Left renal pelvis (tissue), 4 donors: ENCODE data around the gene ZXDC. TPM values are rescaled to one million over a fixed set of nuclear protein-coding genes. Genes with fewer than 3 reads are reported as not detected.
A peak's percentile ranks its signal among the peaks of the same experiment; 100 is the strongest.

Experiments used
- DNase-seq, 4 donors: peaks; one replicate each; pipeline ENCODE4 v3.0.0-alpha.2; 2013; ENCODE audit warnings: low read depth in 4 of 4, low spot score in 3 of 4
- polyA plus RNA-seq, 4 donors: library from polyadenylated mRNA; unstranded; fragments of 120-200 nt; gene quantifications; one replicate each; pipeline ENCODE4 v1.2.1, GENCODE V29; 2013; ENCODE audit not compliant: insufficient read length in 4 of 4

ZXDC gene
- polyA plus RNA-seq, 4 donors: 26.4 to 42.6 (median 30.5) TPM

DNA sequence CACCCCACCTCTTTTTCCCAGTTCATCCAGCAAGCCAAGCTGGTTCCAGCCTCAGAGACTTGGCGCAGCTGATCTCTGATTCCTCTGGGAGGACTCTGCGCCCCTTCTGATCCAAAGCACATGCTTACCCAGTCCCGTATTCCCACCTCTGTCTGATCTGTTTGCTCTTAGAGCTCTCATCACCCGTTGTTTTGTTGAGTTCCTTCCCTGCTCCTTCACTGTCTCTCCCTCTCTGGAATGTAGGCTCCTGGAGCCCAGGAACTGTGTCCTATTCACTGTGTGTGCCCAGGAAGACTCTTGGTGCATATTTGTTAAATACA is 1.3 kb upstream of the ZXDC start:
- DNase-seq: no peak

- peak in 3 of 4 donors; percentile 24 to 48 (median 33) for DNase-seq
These were observed 722 bp upstream of the ZXDC start for GRCh38 chr3:126476166-126477060.

GRCh38 chr3:126474498-126475412 is 936 bp downstream of the ZXDC start:
- peak in 3 of 4 donors; percentile 14 to 35 (median 17) for DNase-seq

GRCh38 chr3:126473292-126474168 is 2.2 kb downstream of the ZXDC start:
- no peak for DNase-seq

DNA sequence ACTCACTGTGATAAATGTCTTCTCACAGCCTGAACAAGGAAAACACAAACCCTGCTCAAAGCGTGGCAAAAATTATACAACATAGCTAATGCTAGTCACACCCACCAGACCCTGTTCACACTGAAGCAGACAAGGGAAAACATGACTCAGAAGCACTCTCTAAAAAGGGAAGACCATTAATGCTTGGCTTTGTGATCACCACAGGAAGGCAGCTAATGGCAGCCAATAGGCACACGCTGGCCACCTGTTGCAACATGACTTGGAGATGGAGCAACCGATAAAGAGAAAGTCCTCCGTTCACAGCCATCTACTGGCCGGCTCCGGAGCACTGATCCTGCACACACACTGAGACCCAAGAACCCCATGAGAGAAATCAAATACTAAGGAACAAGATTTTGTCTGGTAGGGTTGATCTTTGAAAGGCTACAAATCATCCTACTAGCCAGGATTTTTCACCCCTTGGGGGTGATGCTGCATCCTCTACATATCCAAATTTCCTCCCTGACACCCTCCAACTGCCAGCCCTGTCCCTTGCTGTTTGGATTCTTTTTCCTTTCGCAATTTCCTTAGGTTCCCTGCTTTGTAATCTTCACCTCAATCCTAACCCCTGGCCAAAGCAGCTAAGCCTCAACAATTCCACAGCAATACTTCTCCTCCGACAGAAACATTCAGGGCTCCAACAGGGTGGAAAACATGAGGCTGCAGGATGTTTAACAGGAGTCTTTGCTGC is 3.2 kb downstream of the ZXDC start:
- DNase-seq: no peak

DNA sequence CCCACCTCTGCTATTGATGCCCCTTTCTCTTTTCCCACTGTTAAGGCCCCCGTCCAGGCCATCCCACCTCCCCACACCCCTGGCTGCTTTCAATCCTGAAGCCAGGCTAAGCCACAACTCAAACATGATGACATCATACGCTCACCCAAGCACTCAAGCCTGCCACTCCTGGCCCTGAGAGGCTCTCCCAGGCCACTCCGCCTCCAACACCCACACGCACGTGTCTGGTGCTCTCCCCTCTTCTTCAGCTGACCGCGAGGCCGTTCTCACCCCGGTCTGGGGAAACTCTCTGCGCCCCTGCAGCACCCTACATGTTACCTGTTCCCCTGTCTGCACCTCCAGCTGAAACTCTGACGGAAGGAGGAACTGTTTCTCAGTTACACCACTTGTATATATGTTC is 6.2 kb downstream of the ZXDC start:
- DNase-seq: no peak

DNA sequence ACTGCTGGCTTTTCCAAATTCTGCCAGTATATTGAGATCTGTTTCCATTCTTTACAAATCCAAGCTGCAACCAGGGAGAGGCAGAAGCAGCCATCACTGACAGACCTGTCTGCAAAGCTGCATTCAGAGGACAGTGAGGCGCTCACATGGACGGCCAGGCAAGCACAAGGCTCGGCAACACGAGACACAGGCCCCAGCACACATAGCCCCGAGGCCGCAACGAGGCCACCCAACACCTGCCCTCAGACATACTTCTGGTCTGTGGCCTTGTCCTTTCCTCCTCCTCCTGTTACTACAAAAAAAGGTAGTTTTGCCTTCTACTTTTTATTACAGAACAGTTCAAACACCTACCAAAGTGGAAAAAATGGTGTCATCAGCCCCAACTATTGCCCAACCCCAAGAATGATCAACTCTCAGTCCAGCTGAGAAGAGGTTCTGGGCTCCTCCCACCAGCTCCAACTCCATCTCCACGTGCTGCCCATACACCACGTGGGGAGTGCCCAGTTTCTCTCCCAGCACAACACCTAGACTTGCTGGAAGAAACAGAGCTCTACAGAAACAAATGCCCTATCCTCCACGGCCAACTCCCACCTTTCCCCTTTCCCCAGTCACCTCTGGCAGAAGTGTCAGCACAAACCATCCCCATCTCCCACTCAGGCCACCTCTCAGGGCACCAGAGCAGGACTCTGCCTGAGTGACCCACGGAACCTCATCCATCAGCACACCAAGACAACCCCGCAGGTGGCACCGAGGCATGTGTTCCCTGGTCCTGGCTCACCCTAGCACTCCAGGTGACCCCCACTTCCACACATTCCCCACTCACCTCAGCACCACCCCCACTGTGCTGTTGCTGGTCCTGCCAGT is 7.4 kb downstream of the ZXDC start:
- DNase-seq: no peak

GRCh38 chr3:126467611-126467955 is 8.1 kb downstream of the ZXDC start:
- no peak for DNase-seq

DNA sequence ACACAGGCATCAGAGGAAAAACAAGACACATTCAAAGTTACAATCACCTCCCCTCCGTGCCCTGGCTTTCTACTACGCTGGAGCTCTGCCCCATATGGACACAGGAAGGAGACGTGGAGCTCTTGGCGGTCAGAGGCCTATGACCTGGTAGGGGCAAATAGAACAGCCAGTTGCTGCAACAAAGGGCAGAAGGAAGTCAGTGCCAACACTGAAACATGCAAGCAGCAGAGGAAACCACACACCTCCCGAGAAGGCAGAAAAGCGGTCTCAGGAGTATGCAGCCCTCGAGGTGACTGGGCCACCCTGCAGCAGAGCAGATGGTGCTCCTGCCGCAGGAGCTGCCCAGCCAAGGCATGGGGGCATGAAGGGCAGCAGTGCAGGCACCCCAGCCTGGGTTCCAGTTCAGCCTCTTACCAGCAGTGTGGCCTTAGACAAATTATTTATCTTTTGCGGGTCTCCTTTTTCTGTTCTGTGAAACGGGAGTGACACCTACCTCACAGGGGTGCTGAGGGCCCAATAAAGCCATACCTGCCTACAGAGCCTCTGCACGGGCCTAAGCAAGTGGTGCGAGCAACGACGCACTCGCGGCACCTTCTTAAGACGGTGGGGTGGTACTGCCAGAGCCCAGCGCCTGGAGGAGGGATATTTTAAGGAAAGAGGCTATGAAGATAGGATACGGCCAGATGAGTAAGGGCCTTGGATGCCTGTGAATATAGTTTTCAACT is 8.6 kb downstream of the ZXDC start:
- no peak for DNase-seq

DNA sequence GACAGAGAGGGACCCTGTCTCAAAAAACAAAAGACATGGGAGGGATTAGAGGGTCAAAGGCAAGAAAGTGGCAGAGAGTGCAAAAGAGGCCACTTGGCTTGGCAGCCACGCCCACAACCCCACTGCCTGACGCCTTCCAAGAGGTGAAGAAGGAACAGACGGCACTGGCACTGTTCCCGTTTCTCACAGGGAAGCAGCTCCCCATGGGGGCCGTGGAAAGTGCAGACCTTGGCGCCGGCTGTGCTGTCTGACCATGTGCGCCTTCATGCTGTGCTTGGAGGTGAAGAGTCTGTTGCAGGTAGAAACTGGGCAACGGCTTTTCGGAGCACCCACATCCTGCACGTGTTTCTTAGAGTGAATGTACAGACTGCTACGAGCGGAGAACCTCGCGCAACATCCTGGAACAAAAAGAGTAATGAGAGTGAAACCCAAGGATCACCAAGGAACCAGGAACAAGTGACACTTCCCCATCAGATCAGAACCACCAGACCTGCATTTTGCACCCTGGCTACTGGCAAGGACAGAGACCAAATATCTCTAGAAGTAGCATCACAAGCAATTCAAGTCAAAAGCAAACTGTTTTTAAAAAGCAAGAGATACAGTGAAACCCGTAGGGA is 9.7 kb downstream of the ZXDC start:
- DNase-seq: no peak

GRCh38 chr3:126464997-126465396 is 10.7 kb downstream of the ZXDC start:
- no peak for DNase-seq

- no peak for DNase-seq
These were observed 11.2 kb downstream of the ZXDC start for GRCh38 chr3:126464494-126464893.

GRCh38 chr3:126464093-126464492 is 11.6 kb downstream of the ZXDC start:
- DNase-seq: no peak

- no peak for DNase-seq
These were observed 12.2 kb downstream of the ZXDC start for GRCh38 chr3:126463521-126463920.

- no peak for DNase-seq
These were observed 14.1 kb downstream of the ZXDC start for GRCh38 chr3:126461450-126462070.

DNA sequence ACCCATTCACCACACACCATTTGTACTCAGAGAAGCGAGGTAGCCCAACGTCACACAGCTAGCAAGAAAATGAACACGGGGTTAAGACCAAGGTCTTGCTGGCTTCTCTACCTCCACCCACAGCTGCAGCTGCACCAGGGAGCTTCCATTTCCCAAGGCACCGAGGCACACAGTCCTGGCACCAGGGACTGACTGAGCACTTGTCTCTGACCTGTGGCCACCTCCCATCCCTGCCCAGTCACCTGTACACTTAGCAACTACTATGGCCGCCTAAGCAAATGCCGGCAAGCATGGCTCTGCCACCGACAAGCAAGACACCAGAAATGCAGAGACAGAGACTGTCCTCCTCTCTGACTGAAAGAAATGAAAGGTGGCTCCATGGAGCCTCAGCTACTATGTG is 15.3 kb downstream of the ZXDC start:
- DNase-seq: no peak

- no peak for DNase-seq
These were observed 15.9 kb downstream of the ZXDC start for GRCh38 chr3:126459763-126460127.
